Coronary artery (tissue), 2 donors: ENCODE results near the gene FSCN2.

Experiments
- DNase-seq: peaks from one replicate; pipeline ENCODE4 v3.0.0-alpha.2; 2017; ENCODE audit warnings: low spot score
- H3K27ac ChIP-seq, 2 donors: fragments of 200-600 bp; sonication (generic); one replicate each; pipeline ENCODE4 v1.5.1; 2016 to 2019
- H3K4me3 ChIP-seq: fragments of 200-600 bp; sonication (generic); 2 replicates; pipeline ENCODE4 v1.5.1; 2016; ENCODE audit warnings: mild to moderate bottlenecking, moderate library complexity
- TF ChIP-seq, protein P1 (sequence below): fragments of 200-600 bp; sonication (generic); IDR thresholded peaks from one replicate; pipeline ENCODE4 v1.5.1; 2019; ENCODE audit warnings: antibody characterized with exemption

Gene FSCN2

DNA sequence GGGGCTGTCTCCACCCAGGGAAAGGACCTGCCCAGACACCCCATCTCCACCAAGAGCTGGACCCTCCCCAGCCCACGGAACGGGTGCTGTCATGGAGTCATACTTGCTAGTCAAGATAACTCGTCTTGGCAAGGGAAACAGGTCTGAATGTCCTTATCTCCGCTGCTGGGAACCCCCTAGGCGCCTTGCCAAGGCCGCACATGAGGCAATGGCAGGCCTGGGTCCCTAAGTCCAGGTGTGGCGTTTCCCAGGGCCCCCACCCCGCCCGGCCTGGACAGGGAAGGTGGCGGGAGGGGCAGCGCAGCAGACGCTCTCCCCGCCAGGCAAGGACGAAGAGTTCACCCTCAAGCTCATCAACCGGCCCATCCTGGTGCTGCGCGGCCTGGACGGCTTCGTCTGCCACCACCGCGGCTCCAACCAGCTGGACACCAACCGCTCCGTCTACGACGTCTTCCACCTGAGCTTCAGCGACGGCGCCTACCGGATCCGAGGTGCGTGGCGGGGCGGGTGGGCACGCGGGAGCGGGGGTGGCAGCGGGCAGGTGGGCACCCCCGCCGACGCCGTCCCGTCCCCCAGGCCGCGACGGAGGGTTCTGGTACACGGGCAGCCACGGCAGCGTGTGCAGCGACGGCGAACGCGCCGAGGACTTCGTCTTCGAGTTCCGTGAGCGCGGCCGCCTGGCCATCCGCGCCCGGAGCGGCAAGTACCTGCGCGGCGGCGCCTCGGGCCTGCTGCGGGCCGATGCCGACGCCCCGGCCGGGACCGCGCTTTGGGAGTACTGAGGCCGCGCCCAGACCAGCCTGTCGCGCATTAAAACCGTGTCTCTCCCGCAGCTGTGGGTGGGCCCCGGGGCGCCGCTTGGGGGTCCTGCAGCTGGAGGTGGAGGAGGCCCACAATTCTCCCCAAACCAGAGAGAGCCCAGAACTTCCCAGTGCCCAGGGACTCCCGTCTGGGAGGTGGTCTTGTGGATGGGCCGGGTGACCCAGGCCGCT lies 8.4 kb downstream of the FSCN2 start:
- no peak overlapping the region for H3K27ac ChIP-seq
- peak overlapping the region; percentile 7 for H3K4me3 ChIP-seq
- TF ChIP-seq, protein P1, sequence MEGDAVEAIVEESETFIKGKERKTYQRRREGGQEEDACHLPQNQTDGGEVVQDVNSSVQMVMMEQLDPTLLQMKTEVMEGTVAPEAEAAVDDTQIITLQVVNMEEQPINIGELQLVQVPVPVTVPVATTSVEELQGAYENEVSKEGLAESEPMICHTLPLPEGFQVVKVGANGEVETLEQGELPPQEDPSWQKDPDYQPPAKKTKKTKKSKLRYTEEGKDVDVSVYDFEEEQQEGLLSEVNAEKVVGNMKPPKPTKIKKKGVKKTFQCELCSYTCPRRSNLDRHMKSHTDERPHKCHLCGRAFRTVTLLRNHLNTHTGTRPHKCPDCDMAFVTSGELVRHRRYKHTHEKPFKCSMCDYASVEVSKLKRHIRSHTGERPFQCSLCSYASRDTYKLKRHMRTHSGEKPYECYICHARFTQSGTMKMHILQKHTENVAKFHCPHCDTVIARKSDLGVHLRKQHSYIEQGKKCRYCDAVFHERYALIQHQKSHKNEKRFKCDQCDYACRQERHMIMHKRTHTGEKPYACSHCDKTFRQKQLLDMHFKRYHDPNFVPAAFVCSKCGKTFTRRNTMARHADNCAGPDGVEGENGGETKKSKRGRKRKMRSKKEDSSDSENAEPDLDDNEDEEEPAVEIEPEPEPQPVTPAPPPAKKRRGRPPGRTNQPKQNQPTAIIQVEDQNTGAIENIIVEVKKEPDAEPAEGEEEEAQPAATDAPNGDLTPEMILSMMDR, result no peak
- no peak for DNase-seq

DNA sequence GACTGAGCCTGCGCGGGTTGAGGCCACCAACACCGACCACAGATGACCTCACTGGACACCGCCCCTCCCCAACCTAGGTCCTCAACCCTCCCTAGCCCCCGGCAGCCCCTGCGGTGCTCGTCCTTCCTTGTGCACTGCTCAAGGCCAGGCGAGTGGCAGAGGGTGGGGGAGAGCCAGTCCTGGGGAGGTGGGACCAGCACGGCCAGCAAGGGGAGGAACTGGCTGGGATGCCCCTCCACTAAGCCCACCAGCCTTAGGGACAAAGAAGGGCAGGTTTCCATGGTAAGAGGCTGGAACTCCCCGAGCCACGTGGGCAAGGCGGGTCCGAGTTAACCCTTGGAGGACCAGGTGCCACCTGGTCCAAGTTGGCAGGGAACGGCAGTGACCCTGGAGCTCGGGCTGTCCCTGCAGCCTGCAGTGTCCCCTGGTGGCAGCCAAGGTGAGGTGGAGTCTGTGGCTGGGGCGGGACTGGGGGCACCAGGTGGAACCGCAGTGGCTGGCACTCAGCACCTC lies 9.2 kb downstream of the FSCN2 start:
- TF ChIP-seq, protein P1, result peak; percentile 33
- no peak overlapping the region for H3K4me3 ChIP-seq
- no peak overlapping the region for H3K27ac ChIP-seq

DNA sequence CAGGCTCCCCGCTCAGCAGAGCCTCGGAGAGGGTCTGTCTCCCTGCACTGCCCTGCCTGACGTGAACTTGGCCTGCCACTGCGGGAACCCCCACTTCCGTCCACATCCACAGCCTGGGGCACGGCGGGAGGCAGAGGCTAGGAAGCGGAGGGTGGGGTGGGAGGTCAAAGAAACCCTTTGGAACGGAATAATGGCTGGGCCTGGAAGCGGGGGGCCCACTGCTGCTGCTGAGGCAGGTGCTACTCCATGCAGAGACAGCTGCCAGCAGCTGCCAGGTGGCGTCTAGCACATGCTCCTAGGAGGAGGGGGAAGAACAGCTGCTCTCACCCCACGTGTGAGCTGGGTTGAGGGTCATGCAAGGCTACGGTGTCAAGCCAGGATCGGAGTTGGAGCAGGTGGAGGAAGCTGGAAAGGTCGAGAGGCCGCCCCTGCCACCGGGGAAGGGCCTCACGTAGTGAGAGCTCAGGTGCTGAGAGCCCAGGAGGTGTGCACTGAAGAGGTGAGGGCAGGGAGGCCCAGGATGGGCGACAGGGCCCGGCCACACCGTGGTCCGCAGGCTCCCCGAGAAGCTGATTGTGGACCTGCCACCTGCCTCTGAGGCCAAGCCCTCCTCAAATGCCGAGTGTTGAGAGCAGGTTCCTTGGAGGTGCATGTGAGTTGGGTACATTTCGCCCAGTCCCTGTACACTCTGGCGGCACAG lies 9.8 kb downstream of the FSCN2 start:
- H3K27ac ChIP-seq, result no peak overlapping the region
- no peak overlapping the region for H3K4me3 ChIP-seq
- TF ChIP-seq, protein P1, result no peak
- DNase-seq, result no peak

More for the DNA sequence above, 9.2 kb downstream of the FSCN2 start:
- DNase-seq, result no peak

DNA sequence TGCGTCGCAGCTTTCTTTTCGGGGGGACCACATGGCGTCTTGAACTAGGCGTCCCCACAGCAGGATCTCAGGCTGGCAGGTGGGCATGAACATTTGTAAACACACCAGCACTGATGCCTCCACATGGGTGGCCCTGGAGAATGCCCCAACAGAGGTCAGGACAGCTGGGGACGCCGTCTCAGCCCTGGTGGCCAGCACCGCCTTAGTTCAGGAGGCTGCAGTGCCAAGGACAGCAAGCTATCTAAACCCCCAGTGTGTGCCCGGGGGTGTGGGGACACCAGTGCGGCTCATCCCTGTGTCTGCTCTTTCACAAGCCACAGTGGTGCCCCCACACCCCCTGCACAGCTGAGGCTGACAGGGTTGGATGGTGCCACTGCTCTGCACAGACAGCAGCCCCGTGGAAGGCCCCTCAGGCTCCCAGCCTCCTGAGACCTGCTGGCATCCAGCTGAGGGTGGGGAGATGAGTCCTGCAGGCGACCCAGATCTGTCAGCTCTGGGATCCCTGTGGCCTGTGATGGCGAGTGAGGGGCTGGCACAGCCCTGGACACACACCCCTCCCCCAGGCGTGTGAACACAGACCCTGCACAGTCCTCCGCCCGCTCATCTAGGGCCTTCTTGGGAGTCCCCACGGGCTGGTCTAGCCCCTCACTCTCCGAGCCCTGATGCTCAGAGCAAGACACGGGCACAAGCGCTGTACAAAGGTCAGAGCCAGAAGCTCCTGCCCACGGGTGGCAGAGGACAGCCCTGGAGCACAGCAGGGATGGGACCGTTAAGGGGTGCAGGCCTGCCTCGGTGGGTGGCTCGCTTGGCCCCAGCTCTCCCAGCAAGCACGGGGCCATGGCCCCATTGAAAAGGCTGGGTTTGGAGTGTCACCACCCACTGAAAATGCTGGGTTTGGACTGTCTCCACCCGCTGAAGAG lies 10.7 kb downstream of the FSCN2 start:
- TF ChIP-seq, protein P1, result no peak
- DNase-seq, result no peak
- Histone ChIP-seq H3K4me3 (no peak overlapping the region), H3K27ac (no peak overlapping the region)

DNA sequence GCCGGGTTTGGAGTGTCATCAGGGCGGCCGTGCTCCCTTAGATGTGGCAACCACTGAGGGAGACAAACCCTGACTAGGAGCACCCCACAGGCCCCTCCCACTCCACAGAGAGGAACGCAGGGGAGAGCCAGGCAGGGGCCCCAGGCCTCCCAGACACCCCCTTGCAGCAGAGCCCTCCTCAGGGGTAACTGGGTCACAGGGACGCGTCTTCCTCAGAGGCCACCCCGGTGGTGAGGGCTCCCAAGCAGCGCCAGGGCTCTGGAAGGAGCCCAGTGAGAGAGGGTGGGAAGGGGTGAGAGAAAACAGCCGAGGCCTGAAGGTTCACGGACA lies 11.4 kb downstream of the FSCN2 start:
- Histone ChIP-seq H3K4me3 (no peak overlapping the region), H3K27ac (no peak overlapping the region)
- no peak for DNase-seq
- TF ChIP-seq, protein P1, result no peak

DNA sequence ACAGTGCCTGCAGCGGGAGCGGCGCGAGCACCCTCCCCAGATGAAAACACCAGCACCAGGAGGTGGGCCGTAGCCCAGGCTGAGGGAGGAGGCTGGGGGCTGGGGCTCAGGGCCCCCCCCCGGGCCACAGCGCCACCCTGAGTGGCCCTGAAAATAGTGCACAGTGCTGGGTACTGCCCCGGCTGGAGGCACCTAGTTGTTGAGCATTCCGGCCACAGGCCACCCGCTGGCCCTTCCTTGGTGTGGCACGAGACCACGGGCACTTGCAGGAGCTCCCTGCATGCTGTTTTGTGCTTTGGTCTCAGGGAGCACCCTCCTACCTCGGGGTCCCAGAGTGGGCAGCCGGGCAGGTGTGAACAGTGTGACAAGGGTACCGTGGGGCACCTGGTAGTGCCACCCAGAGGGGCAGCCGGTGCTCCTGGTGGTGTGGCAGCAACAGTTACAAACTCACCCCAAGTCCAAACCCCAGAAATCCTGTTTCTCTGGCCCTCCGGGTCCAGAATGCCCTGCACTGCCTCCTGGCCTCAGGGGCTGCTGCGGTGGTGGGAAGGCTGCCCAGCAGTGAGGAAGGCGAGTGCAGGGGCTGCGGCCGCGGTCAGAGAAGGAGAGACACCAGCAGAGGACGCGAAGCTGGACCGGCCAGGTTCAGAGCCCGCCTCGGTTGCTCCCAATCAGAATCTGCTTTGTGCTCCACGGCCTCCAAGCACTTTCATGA lies 11.9 kb downstream of the FSCN2 start:
- H3K4me3 ChIP-seq, result no peak overlapping the region
- no peak overlapping the region for H3K27ac ChIP-seq
- no peak for DNase-seq
- TF ChIP-seq, protein P1, result no peak
